ENCODE measurements around the gene LGSN.
"Not testable (repeated sequence)": the region's sequence is repeated elsewhere in the genome, so short reads cannot be mapped to it uniquely, and the experiment has no call there.

LGSN gene

GRCh38 chr6:63280639-63281180 is 39.1 kb downstream of the LGSN start:
- no peak for TF ChIP-seq CTCF (IDR thresholded peaks at IDR 0.05; ENCODE audit: borderline replicate concordance, insufficient read depth, low read depth, low read length)
- no peak overlapping the region for H3K4me3 ChIP-seq (ENCODE audit: low read depth, low read length)

- H3K4me3 ChIP-seq (ENCODE audit: low read depth, low read length): no peak overlapping the region
- TF ChIP-seq CTCF (IDR thresholded peaks at IDR 0.05; ENCODE audit: borderline replicate concordance, insufficient read depth, low read depth, low read length): no peak
Measured at GRCh38 chr6:63278916-63279315, 40.9 kb downstream of the LGSN start.

- no peak for TF ChIP-seq CTCF (IDR thresholded peaks at IDR 0.05; ENCODE audit: borderline replicate concordance, insufficient read depth, low read depth, low read length)
- H3K4me3 ChIP-seq (ENCODE audit: low read depth, low read length): no peak overlapping the region
Measured at GRCh38 chr6:63275953-63276352, 43.8 kb downstream of the LGSN start.

- not testable (repeated sequence) for H3K4me3 ChIP-seq (ENCODE audit: low read depth, low read length)
Measured at GRCh38 chr6:63274795-63275430, 44.9 kb downstream of the LGSN start.

GRCh38 chr6:63272397-63272796 is 47.4 kb downstream of the LGSN start:
- no peak overlapping the region for H3K4me3 ChIP-seq (ENCODE audit: low read depth, low read length)
- no peak for TF ChIP-seq CTCF (IDR thresholded peaks at IDR 0.05; ENCODE audit: borderline replicate concordance, insufficient read depth, low read depth, low read length)

GRCh38 chr6:63269470-63269869 is 50.3 kb downstream of the LGSN start:
- no peak for TF ChIP-seq CTCF (IDR thresholded peaks at IDR 0.05; ENCODE audit: borderline replicate concordance, insufficient read depth, low read depth, low read length)
- no peak overlapping the region for H3K4me3 ChIP-seq (ENCODE audit: low read depth, low read length)

GRCh38 chr6:63268574-63268973 is 51.2 kb downstream of the LGSN start:
- TF ChIP-seq CTCF (IDR thresholded peaks at IDR 0.05; ENCODE audit: borderline replicate concordance, insufficient read depth, low read depth, low read length): no peak
- H3K4me3 ChIP-seq (ENCODE audit: low read depth, low read length): no peak overlapping the region
